ENCODE results near the gene AJAP1.

DNA sequence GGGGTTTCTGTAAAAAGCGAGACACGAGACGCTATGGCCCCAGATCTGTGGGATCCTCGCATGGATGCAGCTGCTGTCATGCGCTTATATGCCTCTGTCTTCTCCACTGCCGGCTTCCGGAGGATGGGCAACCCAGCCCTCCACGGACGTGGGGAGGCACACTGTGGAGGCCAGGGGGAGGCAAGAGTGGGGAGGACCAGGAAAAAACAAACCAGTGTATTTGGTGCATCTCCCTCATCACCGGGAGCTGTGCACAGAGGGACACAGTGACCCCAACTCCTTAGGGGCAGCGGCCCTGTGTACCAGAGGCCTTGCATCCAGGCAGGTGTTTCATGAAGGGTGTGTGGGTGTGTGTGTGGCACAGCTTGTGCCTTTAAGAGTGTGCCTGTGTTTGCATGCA, 95.0 kb downstream of the AJAP1 start:
- TF ChIP-seq YY1 (IDR thresholded peaks at IDR 0.05; ENCODE audit: low read depth) (no peak), EP300 (IDR thresholded peaks at IDR 0.05; ENCODE audit: borderline replicate concordance in 1 of 2, low read depth in 1 of 2, low read length in 1 of 2) (no peak), RFX5 (IDR thresholded peaks at IDR 0.05; ENCODE audit: low read length) (no peak), SMC3 (IDR thresholded peaks at IDR 0.05; ENCODE audit: low read depth, low read length) (no peak), CHD2 (IDR thresholded peaks at IDR 0.05; ENCODE audit: low read length, partially characterized antibody) (no peak), SIN3A (IDR thresholded peaks at IDR 0.05; ENCODE audit: borderline replicate concordance, low read depth, low read length) (no peak), POLR2AphosphoS5 (IDR thresholded peaks at IDR 0.05; ENCODE audit: low read depth, low read length) (no peak)
- TF ChIP-seq, protein P1, sequence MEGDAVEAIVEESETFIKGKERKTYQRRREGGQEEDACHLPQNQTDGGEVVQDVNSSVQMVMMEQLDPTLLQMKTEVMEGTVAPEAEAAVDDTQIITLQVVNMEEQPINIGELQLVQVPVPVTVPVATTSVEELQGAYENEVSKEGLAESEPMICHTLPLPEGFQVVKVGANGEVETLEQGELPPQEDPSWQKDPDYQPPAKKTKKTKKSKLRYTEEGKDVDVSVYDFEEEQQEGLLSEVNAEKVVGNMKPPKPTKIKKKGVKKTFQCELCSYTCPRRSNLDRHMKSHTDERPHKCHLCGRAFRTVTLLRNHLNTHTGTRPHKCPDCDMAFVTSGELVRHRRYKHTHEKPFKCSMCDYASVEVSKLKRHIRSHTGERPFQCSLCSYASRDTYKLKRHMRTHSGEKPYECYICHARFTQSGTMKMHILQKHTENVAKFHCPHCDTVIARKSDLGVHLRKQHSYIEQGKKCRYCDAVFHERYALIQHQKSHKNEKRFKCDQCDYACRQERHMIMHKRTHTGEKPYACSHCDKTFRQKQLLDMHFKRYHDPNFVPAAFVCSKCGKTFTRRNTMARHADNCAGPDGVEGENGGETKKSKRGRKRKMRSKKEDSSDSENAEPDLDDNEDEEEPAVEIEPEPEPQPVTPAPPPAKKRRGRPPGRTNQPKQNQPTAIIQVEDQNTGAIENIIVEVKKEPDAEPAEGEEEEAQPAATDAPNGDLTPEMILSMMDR (IDR thresholded peaks at IDR 0.05) = no peak

Measured in SK-N-SH (cell line).